ENCODE results near the gene IL36RN. TPM values are rescaled to one million over a fixed set of nuclear protein-coding genes. Genes with fewer than 3 reads are reported as not detected.

The IL36RN gene
- total RNA-seq, 1 experiment from 2014 or later = 0.36 TPM

DNA sequence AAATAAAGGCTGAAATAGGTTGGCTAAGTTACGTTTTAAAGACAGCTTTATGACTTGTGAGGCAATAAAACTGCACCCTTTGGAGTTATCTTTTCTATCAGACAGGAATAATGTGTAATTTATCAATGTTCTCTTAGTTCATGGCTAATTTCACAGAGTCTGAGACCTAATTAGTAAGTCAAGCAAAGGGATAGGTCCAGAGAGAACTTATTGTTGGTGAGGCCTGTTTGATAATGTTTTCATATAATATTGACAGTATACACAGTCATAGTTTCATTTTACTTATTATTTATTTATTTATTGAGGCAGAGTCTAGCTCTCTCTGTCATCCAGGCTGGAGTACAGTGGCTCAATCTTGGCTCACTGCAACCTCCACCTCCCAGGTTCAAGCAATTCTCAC lies 1.9 kb upstream of the IL36RN start:
- Histone ChIP-seq H3K27me3 (ENCODE audit: low read length) (no peaks in the 10 kb centered on the region), H4K20me1 (ENCODE audit: low read length) (no peaks in the 10 kb centered on the region), H2AFZ (ENCODE audit: low read length) (no peak overlapping the region), H3K9me3 (ENCODE audit: low read length) (no peaks in the 10 kb centered on the region), H3F3A (ENCODE audit: low read length, unreplicated experiment) (no peaks in the 10 kb centered on the region), H3K4me3 (ENCODE audit: low read length) (no peak overlapping the region), H3K9ac (ENCODE audit: low read length) (no peak overlapping the region), H3K36me3 (ENCODE audit: low read depth, low read length) (no peaks in the 10 kb centered on the region), H3K9me2 (replicated peaks; ENCODE audit: low read length) (no peaks in the 10 kb centered on the region), H3K4me2 (ENCODE audit: low read length) (no peak overlapping the region), H3K4me1 (ENCODE audit: insufficient read depth, low read length) (peaks cover 23% of the 10 kb centered on the region), H3K27ac (ENCODE audit: low read length) (no peak overlapping the region), H3K79me2 (ENCODE audit: low read length) (no peaks in the 10 kb centered on the region)
- no peak for TF ChIP-seq EZH2phosphoT487 (IDR thresholded peaks at IDR 0.05; ENCODE audit: borderline replicate concordance, low read length)
- TF ChIP-seq EZH2 (IDR thresholded peaks at IDR 0.05; ENCODE audit: low read length, unreplicated experiment) = no peak
- ATAC-seq = no peak
- CTCF ChIA-PET = no interaction called here
- intact Hi-C loops (cut with micrococcal nuclease) = no loop called here
- POLR2A ChIA-PET (ENCODE audit: unreplicated experiment) = no interaction called here
- no peak for DNase-seq
- BruUV-seq (replicated peaks) = no TSS peak

DNA sequence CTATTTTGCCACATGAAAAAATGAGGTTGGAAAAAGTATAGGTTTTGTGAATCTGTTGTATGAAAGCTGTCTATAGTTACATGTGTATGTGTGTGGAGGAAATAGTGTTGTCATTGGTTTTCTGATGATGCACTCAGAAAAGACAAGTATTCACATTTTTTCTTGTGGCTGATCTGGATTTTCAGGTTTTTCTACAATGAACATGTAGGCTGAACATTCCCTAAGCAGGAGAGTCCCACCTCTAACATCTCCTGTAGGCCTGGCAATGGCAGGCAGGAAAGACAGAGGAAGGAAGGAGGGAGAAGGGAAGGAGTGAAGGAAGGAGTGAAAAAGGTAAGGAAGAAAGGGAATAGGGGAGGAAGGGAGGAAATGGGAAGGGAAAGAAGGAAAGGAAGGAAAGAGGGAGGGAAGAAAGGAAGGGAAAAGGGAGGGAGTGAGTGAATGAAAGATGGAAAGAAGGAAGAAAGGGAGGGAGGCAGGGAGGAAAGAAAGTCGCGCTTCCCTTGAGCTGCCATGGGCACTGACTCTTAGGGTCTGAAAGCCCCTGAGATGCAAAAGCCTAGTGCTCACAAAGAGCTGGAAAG lies 495 bp upstream of the IL36RN start:
- Histone ChIP-seq H3K4me3 (ENCODE audit: low read length) (no peak overlapping the region), H3K27ac (ENCODE audit: low read length) (peak overlapping the region; percentile 15), H3K27me3 (ENCODE audit: low read length) (no peaks in the 10 kb centered on the region), H3K9ac (ENCODE audit: low read length) (no peak overlapping the region), H2AFZ (ENCODE audit: low read length) (peak overlapping the region; percentile 47; the same call in 1 of the 2 replicates), H3K9me2 (replicated peaks; ENCODE audit: low read length) (no peaks in the 10 kb centered on the region), H3K4me1 (ENCODE audit: insufficient read depth, low read length) (peaks cover 23% of the 10 kb centered on the region), H3K79me2 (ENCODE audit: low read length) (no peaks in the 10 kb centered on the region), H3K4me2 (ENCODE audit: low read length) (peak overlapping the region; percentile 46), H3K9me3 (ENCODE audit: low read length) (no peaks in the 10 kb centered on the region), H3F3A (ENCODE audit: low read length, unreplicated experiment) (no peaks in the 10 kb centered on the region), H4K20me1 (ENCODE audit: low read length) (no peaks in the 10 kb centered on the region), H3K36me3 (ENCODE audit: low read depth, low read length) (no peaks in the 10 kb centered on the region)
- BruUV-seq (replicated peaks) = no TSS peak
- CTCF ChIA-PET = interaction anchor here (0.6 kb wide), 1 partner anchor 16 kb away, joined by 3 read pairs; no protein-coding TSS in a partner anchor
- no peak for TF ChIP-seq EZH2phosphoT487 (IDR thresholded peaks at IDR 0.05; ENCODE audit: borderline replicate concordance, low read length)
- TF ChIP-seq, protein P1, sequence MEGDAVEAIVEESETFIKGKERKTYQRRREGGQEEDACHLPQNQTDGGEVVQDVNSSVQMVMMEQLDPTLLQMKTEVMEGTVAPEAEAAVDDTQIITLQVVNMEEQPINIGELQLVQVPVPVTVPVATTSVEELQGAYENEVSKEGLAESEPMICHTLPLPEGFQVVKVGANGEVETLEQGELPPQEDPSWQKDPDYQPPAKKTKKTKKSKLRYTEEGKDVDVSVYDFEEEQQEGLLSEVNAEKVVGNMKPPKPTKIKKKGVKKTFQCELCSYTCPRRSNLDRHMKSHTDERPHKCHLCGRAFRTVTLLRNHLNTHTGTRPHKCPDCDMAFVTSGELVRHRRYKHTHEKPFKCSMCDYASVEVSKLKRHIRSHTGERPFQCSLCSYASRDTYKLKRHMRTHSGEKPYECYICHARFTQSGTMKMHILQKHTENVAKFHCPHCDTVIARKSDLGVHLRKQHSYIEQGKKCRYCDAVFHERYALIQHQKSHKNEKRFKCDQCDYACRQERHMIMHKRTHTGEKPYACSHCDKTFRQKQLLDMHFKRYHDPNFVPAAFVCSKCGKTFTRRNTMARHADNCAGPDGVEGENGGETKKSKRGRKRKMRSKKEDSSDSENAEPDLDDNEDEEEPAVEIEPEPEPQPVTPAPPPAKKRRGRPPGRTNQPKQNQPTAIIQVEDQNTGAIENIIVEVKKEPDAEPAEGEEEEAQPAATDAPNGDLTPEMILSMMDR (conservative IDR thresholded peaks at IDR 0.05; ENCODE audit: low read depth, low read length) = no peak
- TF ChIP-seq EZH2 (IDR thresholded peaks at IDR 0.05; ENCODE audit: low read length, unreplicated experiment) = no peak
- ATAC-seq (peak; percentile 59), DNase-seq (peak; percentile 83)
- intact Hi-C loops (cut with micrococcal nuclease) = no loop called here
- POLR2A ChIA-PET (ENCODE audit: unreplicated experiment) = no interaction called here

DNA sequence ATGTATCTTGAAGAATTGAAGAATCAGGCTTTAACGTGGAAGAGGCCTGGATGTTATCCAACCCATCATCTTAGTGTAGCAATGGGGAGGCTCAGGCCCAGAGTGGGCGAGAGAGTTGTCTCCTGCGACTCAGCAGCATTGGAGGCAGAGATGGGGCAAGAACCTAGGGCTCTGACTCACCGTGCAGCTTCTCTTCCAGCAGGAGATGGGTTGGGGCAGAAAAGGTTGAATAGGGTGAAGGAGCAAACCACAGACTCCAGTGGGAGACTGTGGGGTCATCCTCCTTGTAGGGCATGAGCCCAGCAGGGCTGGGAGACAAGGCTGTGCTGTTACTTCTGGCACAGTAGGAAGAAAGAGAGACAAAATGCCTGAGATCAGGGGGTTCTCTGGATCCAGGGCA lies 1.4 kb downstream of the IL36RN start:
- Histone ChIP-seq H3K9ac (ENCODE audit: low read length) (no peak overlapping the region), H4K20me1 (ENCODE audit: low read length) (no peaks in the 10 kb centered on the region), H3K36me3 (ENCODE audit: low read depth, low read length) (no peaks in the 10 kb centered on the region), H3K9me3 (ENCODE audit: low read length) (no peaks in the 10 kb centered on the region), H3F3A (ENCODE audit: low read length, unreplicated experiment) (no peaks in the 10 kb centered on the region), H3K4me1 (ENCODE audit: insufficient read depth, low read length) (peaks cover 23% of the 10 kb centered on the region), H2AFZ (ENCODE audit: low read length) (no peak overlapping the region), H3K79me2 (ENCODE audit: low read length) (no peaks in the 10 kb centered on the region), H3K27ac (ENCODE audit: low read length) (no peak overlapping the region), H3K4me2 (ENCODE audit: low read length) (no peak overlapping the region), H3K27me3 (ENCODE audit: low read length) (no peaks in the 10 kb centered on the region), H3K4me3 (ENCODE audit: low read length) (no peak overlapping the region), H3K9me2 (replicated peaks; ENCODE audit: low read length) (no peaks in the 10 kb centered on the region)
- POLR2A ChIA-PET (ENCODE audit: unreplicated experiment) = no interaction called here
- BruUV-seq (replicated peaks) = no TSS peak
- TF ChIP-seq EZH2phosphoT487 (IDR thresholded peaks at IDR 0.05; ENCODE audit: borderline replicate concordance, low read length) = no peak
- no peak for TF ChIP-seq EZH2 (IDR thresholded peaks at IDR 0.05; ENCODE audit: low read length, unreplicated experiment)
- TF ChIP-seq, protein P1 (conservative IDR thresholded peaks at IDR 0.05; ENCODE audit: low read depth, low read length) = no peak
- CTCF ChIA-PET = no interaction called here
- DNase-seq = no peak
- no peak for ATAC-seq
- intact Hi-C loops (cut with micrococcal nuclease) = no loop called here

Data from PC-3 (cell line).